ENCODE measurements around the gene FLNB. TPM values are rescaled to one million over a fixed set of nuclear protein-coding genes. Genes with fewer than 3 reads are reported as not detected.

The FLNB gene
- total and polyA plus RNA-seq, 2 of the 8 experiments (the other 6 are each of a cell fraction or from before 2014, with no cell fraction given), result 72.3 to 118 TPM

DNA sequence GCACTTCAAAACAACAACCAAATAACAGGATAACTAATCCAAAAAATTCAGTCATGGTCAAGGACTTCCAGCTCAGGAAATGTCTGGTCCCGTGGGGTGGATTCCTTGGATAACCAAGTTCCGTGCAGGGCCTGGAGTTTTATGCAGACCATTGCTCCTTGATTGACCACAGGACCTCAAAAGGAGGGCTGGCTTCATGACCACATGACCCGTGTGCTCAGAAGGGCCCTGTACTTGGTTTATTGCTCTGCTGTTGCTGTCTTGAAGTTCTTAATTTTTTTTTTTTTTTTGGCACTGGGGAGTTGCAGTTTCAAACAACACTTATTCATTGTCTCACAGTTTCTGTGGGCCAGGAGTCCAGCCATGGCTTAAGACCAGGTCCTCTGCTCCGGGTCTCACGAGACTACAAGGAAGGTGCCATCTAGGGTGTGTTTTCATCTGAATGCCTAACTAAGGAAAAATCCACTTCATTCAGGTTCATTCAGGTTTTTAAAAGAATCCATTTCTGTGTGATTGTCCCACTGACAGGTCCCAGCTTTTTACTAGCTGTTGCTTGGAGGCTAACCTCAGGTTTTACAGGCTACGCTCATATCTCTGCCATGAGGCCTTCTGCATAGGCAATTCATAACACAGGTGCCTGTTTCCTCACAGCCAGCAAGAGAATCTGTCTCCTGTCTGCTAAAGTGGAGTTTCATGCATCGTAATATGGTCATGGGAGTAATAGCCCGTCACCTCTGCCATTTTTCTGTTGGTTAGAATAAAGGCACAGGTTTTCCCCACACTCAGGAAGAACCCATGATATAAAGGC lies 65.3 kb downstream of the FLNB start (continued):
- TF ChIP-seq CTCF (IDR thresholded peaks at IDR 0.05; ENCODE audit: control extremely low read depth in 1 of 3, insufficient read depth in 1 of 3, low read depth in 1 of 3, low read length in 3 of 3) (no peak), GTF2F1 (IDR thresholded peaks at IDR 0.05; ENCODE audit: borderline replicate concordance, low read depth, low read length) (no peak), CBX5 (IDR thresholded peaks at IDR 0.05; ENCODE audit: low read depth, low read length) (no peak), POLR2AphosphoS5 (IDR thresholded peaks at IDR 0.05; ENCODE audit: low read depth, low read length) (no peak), KDM4A (IDR thresholded peaks at IDR 0.05; ENCODE audit: low read depth, low read length, severe bottlenecking) (no peak), SP2 (IDR thresholded peaks at IDR 0.05; ENCODE audit: low read length) (no peak), USF2 (IDR thresholded peaks at IDR 0.05; ENCODE audit: low read length) (no peak)
